Activated CD8-positive, alpha-beta T cell treated with anti-CD3 and anti-CD28 coated beads for 36 hours (primary cell): ENCODE measurements around the gene B4GALT4. TPM values are rescaled to one million over a fixed set of nuclear protein-coding genes. Genes with fewer than 3 reads are reported as not detected.

ENCODE experiments used
- ATAC-seq: fragments of 200-7000 bp; cut with Tn5 transposase; one replicate; pipeline ENCODE4 v1.10.0; 2021; ENCODE audit warnings: mild to moderate bottlenecking, moderate library complexity
- CTCF ChIA-PET: fragments of 350-600 bp; sonication (Branson Sonifier 250); formaldehyde crosslinking; loops from one replicate; lab custom pipeline; 2021; ENCODE audit warnings: antibody characterized with exemption; lab: Charles Lee
- POLR2A ChIA-PET: fragments of 350-600 bp; sonication (Branson Sonifier 250); formaldehyde crosslinking; loops from one replicate; lab custom pipeline; 2021; ENCODE audit warnings: antibody characterized with exemption; lab: Charles Lee
- DNase-seq: peaks from one replicate; pipeline ENCODE4 v3.0.0-alpha.2; 2020
- H3K27ac Mint-ChIP-seq: one replicate; pipeline ENCODE4 v1.8.0; 2021; ENCODE audit warnings: mild to moderate bottlenecking, mixed read lengths
- H3K27me3 Mint-ChIP-seq: one replicate; pipeline ENCODE4 v1.8.0; 2021; ENCODE audit warnings: mixed read lengths
- H3K36me3 Mint-ChIP-seq: one replicate; pipeline ENCODE4 v1.8.0; 2021; ENCODE audit warnings: low read depth, mixed read lengths
- H3K4me1 Mint-ChIP-seq: one replicate; pipeline ENCODE4 v1.8.0; 2021; ENCODE audit warnings: low read depth, mixed read lengths
- H3K4me3 Mint-ChIP-seq: one replicate; pipeline ENCODE4 v1.8.0; 2021; ENCODE audit warnings: mild to moderate bottlenecking, moderate library complexity, mixed read lengths
- H3K9me3 Mint-ChIP-seq: one replicate; pipeline ENCODE4 v1.8.0; 2021; ENCODE audit warnings: mixed read lengths
- CTCF ChIP-seq: fragments of 200-600 bp; IDR thresholded peaks from one replicate; pipeline ENCODE4 v1.8.0; 2022; ENCODE audit warnings: antibody characterized with exemption, mild to moderate bottlenecking
- intact Hi-C: fragments of 100-400 bp; cut with micrococcal nuclease; formaldehyde crosslinking; loops from one replicate; pipeline ENCODE4 v1.10.0; 2022
- total RNA-seq, 2 experiments: library from RNA; stranded (reverse); gene quantifications; one replicate each; pipeline ENCODE4 v1.2.3, GENCODE V29; 2021

The B4GALT4 gene
- total RNA-seq, 2 experiments from 2014 or later: 13.3 to 15.2 TPM

- Mint-ChIP-seq H3K36me3 (peaks cover 55% of the 10 kb centered on the region), H3K4me1 (peaks cover 14% of the 10 kb centered on the region)
Observed at GRCh38 chr3:119227070-119227850, 13.4 kb downstream of the B4GALT4 start.

GRCh38 chr3:119225121-119225520, 15.6 kb downstream of the B4GALT4 start:
- DNase-seq (no peak), ATAC-seq (no peak)
- CTCF ChIA-PET: interaction anchor here (0.9 to 1.1 kb wide), 3 partner anchors 13 to 342 kb away, joined by 4 read pairs; no protein-coding TSS in a partner anchor
- intact Hi-C loops: no loop called here
- no peaks in the 10 kb centered on the region for H3K9me3 Mint-ChIP-seq
- peaks cover 49% of the 10 kb centered on the region for H3K36me3 Mint-ChIP-seq
- POLR2A ChIA-PET: interaction anchor here (0.6 to 1.3 kb wide), 2 partner anchors 14 to 16 kb away, joined by 3 to 4 read pairs; partner anchors contain the start of gene B4GALT4
- no peak overlapping the region for H3K27ac Mint-ChIP-seq
- peaks cover 14% of the 10 kb centered on the region for H3K4me1 Mint-ChIP-seq
- no peaks in the 10 kb centered on the region for H3K27me3 Mint-ChIP-seq
- H3K4me3 Mint-ChIP-seq: no peak overlapping the region
- no peak for TF ChIP-seq CTCF

More at GRCh38 chr3:119227070-119227850, 13.4 kb downstream of the B4GALT4 start:
- POLR2A ChIA-PET: interaction anchor here (1.1 kb wide), 1 partner anchor 9 kb away, joined by 5 read pairs; no protein-coding TSS in a partner anchor
- H3K27me3 Mint-ChIP-seq: no peaks in the 10 kb centered on the region
- no peak for TF ChIP-seq CTCF
- H3K9me3 Mint-ChIP-seq: no peaks in the 10 kb centered on the region
- CTCF ChIA-PET: interaction anchor here (1.2 to 1.4 kb wide), 2 partner anchors 10 to 14 kb away, joined by 5 read pairs; partner anchors contain the start of gene B4GALT4
- no peak overlapping the region for H3K4me3 Mint-ChIP-seq
- DNase-seq: no peak
- no peak overlapping the region for H3K27ac Mint-ChIP-seq
- ATAC-seq: no peak
- intact Hi-C loops: no loop called here

- CTCF ChIA-PET: interaction anchor here (1.0 to 1.2 kb wide), 2 partner anchors 10 to 14 kb away, joined by 3 read pairs; no protein-coding TSS in a partner anchor
- no peak overlapping the region for H3K4me3 Mint-ChIP-seq
- no peak for ATAC-seq
- no peaks in the 10 kb centered on the region for H3K9me3 Mint-ChIP-seq
- peaks cover 24% of the 10 kb centered on the region for H3K4me1 Mint-ChIP-seq
- intact Hi-C loops: no loop called here
- H3K27me3 Mint-ChIP-seq: no peaks in the 10 kb centered on the region
- H3K36me3 Mint-ChIP-seq: peaks cover 43% of the 10 kb centered on the region
- POLR2A ChIA-PET: interaction anchor here (0.6 kb wide), 1 partner anchor 18 kb away, joined by 3 read pairs; no protein-coding TSS in a partner anchor
- no peak for TF ChIP-seq CTCF
- H3K27ac Mint-ChIP-seq: no peak overlapping the region
- no peak for DNase-seq
Observed at GRCh38 chr3:119223511-119223910, 17.2 kb downstream of the B4GALT4 start.

GRCh38 chr3:119222391-119222790, 18.3 kb downstream of the B4GALT4 start:
- Mint-ChIP-seq H3K27ac (no peak overlapping the region), H3K9me3 (no peaks in the 10 kb centered on the region), H3K4me1 (peaks cover 25% of the 10 kb centered on the region), H3K27me3 (no peaks in the 10 kb centered on the region), H3K36me3 (peaks cover 39% of the 10 kb centered on the region), H3K4me3 (no peak overlapping the region)
- ATAC-seq (no peak), DNase-seq (no peak)
- intact Hi-C loops: no loop called here
- ChIA-PET POLR2A (interaction anchor here (1.4 kb wide), 1 partner anchor 116 kb away, joined by 3 read pairs; no protein-coding TSS in a partner anchor), CTCF (interaction anchor here (1.2 kb wide), 1 partner anchor 15 kb away, joined by 3 read pairs; no protein-coding TSS in a partner anchor)
- no peak for TF ChIP-seq CTCF
